ENCODE data around the gene AVPR2.

The AVPR2 gene

GRCh38 chrX:153933748-153934147, 29.3 kb downstream of the AVPR2 start:
- peak overlapping the region; percentile 45 for H3K27ac ChIP-seq (ENCODE audit: poor library complexity, severe bottlenecking)
- peaks cover 12% of the 10 kb centered on the region for H3K36me3 ChIP-seq (ENCODE audit: low read depth)
- ATAC-seq (ENCODE audit: low read depth) (no peak), DNase-seq (ENCODE audit: low spot score) (no peak)
- no peaks in the 10 kb centered on the region for H3K27me3 ChIP-seq (ENCODE audit: insufficient read depth, poor library complexity, severe bottlenecking)
- no peaks in the 10 kb centered on the region for H3K9me3 ChIP-seq (ENCODE audit: severe bottlenecking)
- H3K4me1 ChIP-seq (ENCODE audit: insufficient read depth, poor library complexity, severe bottlenecking) = no peaks in the 10 kb centered on the region
- TF ChIP-seq CTCF (IDR thresholded peaks at IDR 0.05; ENCODE audit: poor library complexity, severe bottlenecking) = no peak
- H3K4me3 ChIP-seq (ENCODE audit: severe bottlenecking) = peak overlapping the region; percentile 90

- Histone ChIP-seq H3K27ac (ENCODE audit: poor library complexity, severe bottlenecking) (peak overlapping the region; percentile 45), H3K27me3 (ENCODE audit: insufficient read depth, poor library complexity, severe bottlenecking) (no peaks in the 10 kb centered on the region), H3K9me3 (ENCODE audit: severe bottlenecking) (no peaks in the 10 kb centered on the region), H3K36me3 (ENCODE audit: low read depth) (peaks cover 12% of the 10 kb centered on the region), H3K4me3 (ENCODE audit: severe bottlenecking) (peak overlapping the region; percentile 90), H3K4me1 (ENCODE audit: insufficient read depth, poor library complexity, severe bottlenecking) (no peaks in the 10 kb centered on the region)
- ATAC-seq (ENCODE audit: low read depth) = peak; percentile 4; the same call in 1 of the 3 replicates
- TF ChIP-seq CTCF (IDR thresholded peaks at IDR 0.05; ENCODE audit: poor library complexity, severe bottlenecking) = no peak
- DNase-seq (ENCODE audit: low spot score) = no peak
Observed at GRCh38 chrX:153934148-153934761, 29.8 kb downstream of the AVPR2 start.

GRCh38 chrX:153934762-153935325, 30.4 kb downstream of the AVPR2 start, which contains the start of gene NAA10:
TSS of gene NAA10 (minus strand) at chrX:153935037. CDS start at chrX:153934904, 133 bp downstream.
- DNase-seq (ENCODE audit: low spot score) = no peak
- TF ChIP-seq CTCF (IDR thresholded peaks at IDR 0.05; ENCODE audit: poor library complexity, severe bottlenecking) = no peak
- H3K36me3 ChIP-seq (ENCODE audit: low read depth) = peaks cover 12% of the 10 kb centered on the region
- ATAC-seq (ENCODE audit: low read depth) = peak; percentile 95
- H3K9me3 ChIP-seq (ENCODE audit: severe bottlenecking) = no peaks in the 10 kb centered on the region
- peak within 1 kb of the TSS; percentile 45 for H3K27ac ChIP-seq (ENCODE audit: poor library complexity, severe bottlenecking)
- no peaks in the 10 kb centered on the region for H3K4me1 ChIP-seq (ENCODE audit: insufficient read depth, poor library complexity, severe bottlenecking)
- H3K4me3 ChIP-seq (ENCODE audit: severe bottlenecking) = peak within 1 kb of the TSS; percentile 90
- no peaks in the 10 kb centered on the region for H3K27me3 ChIP-seq (ENCODE audit: insufficient read depth, poor library complexity, severe bottlenecking)

GRCh38 chrX:153935326-153935851, 30.9 kb downstream of the AVPR2 start:
- peaks cover 12% of the 10 kb centered on the region for H3K36me3 ChIP-seq (ENCODE audit: low read depth)
- no peak for DNase-seq (ENCODE audit: low spot score)
- no peak for TF ChIP-seq CTCF (IDR thresholded peaks at IDR 0.05; ENCODE audit: poor library complexity, severe bottlenecking)
- H3K27ac ChIP-seq (ENCODE audit: poor library complexity, severe bottlenecking) = no peak overlapping the region
- no peaks in the 10 kb centered on the region for H3K4me1 ChIP-seq (ENCODE audit: insufficient read depth, poor library complexity, severe bottlenecking)
- H3K27me3 ChIP-seq (ENCODE audit: insufficient read depth, poor library complexity, severe bottlenecking) = no peaks in the 10 kb centered on the region
- H3K9me3 ChIP-seq (ENCODE audit: severe bottlenecking) = no peaks in the 10 kb centered on the region
- peak overlapping the region; percentile 90 for H3K4me3 ChIP-seq (ENCODE audit: severe bottlenecking)
- ATAC-seq (ENCODE audit: low read depth) = no peak

- Histone ChIP-seq H3K27me3 (ENCODE audit: insufficient read depth, poor library complexity, severe bottlenecking) (no peaks in the 10 kb centered on the region), H3K36me3 (ENCODE audit: low read depth) (peaks cover 12% of the 10 kb centered on the region), H3K9me3 (ENCODE audit: severe bottlenecking) (no peaks in the 10 kb centered on the region), H3K4me1 (ENCODE audit: insufficient read depth, poor library complexity, severe bottlenecking) (no peaks in the 10 kb centered on the region), H3K4me3 (ENCODE audit: severe bottlenecking) (no peak overlapping the region), H3K27ac (ENCODE audit: poor library complexity, severe bottlenecking) (no peak overlapping the region)
- DNase-seq (ENCODE audit: low spot score) (no peak), ATAC-seq (ENCODE audit: low read depth) (no peak)
- no peak for TF ChIP-seq CTCF (IDR thresholded peaks at IDR 0.05; ENCODE audit: poor library complexity, severe bottlenecking)
Observed at GRCh38 chrX:153937056-153937455, 32.6 kb downstream of the AVPR2 start.

Measured in RWPE2 (cell line).